Panc1 (cell line): ENCODE measurements around the gene PSG1.
"Not testable (repeated sequence)": the region's sequence is repeated elsewhere in the genome, so short reads cannot be mapped to it uniquely, and the experiment has no call there.

ENCODE experiments used
- SIN3A ChIP-seq: IDR thresholded peaks from 2 replicates; pipeline ENCODE4 v1.6.1; 2012; ENCODE audit warnings: low read depth, mild to moderate bottlenecking, low read length, moderate library complexity, borderline replicate concordance; ENCODE audit not compliant: insufficient read depth
- TCF7L2 ChIP-seq: IDR thresholded peaks from 2 replicates; pipeline ENCODE4 v1.6.1; 2011; ENCODE audit warnings: mild to moderate bottlenecking, low read depth, low read length, inconsistent platforms
- TF ChIP-seq, protein P1 (sequence below): fragments of 450-650 bp; IDR thresholded peaks from 2 replicates; pipeline ENCODE4 v1.5.1; 2017; ENCODE audit warnings: mild to moderate bottlenecking
- TF ChIP-seq, protein P2 (sequence below), 2 experiments: IDR thresholded peaks; 2 replicates each; pipeline ENCODE4 v1.6.1; 2011 to 2012; ENCODE audit warnings: low read depth in 2 of 2, control low read depth in 1 of 2, low read length in 1 of 2, mild to moderate bottlenecking in 1 of 2, moderate library complexity in 1 of 2; ENCODE audit not compliant: insufficient read depth in 1 of 2

- TF ChIP-seq, protein P1, sequence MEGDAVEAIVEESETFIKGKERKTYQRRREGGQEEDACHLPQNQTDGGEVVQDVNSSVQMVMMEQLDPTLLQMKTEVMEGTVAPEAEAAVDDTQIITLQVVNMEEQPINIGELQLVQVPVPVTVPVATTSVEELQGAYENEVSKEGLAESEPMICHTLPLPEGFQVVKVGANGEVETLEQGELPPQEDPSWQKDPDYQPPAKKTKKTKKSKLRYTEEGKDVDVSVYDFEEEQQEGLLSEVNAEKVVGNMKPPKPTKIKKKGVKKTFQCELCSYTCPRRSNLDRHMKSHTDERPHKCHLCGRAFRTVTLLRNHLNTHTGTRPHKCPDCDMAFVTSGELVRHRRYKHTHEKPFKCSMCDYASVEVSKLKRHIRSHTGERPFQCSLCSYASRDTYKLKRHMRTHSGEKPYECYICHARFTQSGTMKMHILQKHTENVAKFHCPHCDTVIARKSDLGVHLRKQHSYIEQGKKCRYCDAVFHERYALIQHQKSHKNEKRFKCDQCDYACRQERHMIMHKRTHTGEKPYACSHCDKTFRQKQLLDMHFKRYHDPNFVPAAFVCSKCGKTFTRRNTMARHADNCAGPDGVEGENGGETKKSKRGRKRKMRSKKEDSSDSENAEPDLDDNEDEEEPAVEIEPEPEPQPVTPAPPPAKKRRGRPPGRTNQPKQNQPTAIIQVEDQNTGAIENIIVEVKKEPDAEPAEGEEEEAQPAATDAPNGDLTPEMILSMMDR: not testable (repeated sequence)
- not testable (repeated sequence) for TF ChIP-seq TCF7L2, SIN3A
- TF ChIP-seq, protein P2, sequence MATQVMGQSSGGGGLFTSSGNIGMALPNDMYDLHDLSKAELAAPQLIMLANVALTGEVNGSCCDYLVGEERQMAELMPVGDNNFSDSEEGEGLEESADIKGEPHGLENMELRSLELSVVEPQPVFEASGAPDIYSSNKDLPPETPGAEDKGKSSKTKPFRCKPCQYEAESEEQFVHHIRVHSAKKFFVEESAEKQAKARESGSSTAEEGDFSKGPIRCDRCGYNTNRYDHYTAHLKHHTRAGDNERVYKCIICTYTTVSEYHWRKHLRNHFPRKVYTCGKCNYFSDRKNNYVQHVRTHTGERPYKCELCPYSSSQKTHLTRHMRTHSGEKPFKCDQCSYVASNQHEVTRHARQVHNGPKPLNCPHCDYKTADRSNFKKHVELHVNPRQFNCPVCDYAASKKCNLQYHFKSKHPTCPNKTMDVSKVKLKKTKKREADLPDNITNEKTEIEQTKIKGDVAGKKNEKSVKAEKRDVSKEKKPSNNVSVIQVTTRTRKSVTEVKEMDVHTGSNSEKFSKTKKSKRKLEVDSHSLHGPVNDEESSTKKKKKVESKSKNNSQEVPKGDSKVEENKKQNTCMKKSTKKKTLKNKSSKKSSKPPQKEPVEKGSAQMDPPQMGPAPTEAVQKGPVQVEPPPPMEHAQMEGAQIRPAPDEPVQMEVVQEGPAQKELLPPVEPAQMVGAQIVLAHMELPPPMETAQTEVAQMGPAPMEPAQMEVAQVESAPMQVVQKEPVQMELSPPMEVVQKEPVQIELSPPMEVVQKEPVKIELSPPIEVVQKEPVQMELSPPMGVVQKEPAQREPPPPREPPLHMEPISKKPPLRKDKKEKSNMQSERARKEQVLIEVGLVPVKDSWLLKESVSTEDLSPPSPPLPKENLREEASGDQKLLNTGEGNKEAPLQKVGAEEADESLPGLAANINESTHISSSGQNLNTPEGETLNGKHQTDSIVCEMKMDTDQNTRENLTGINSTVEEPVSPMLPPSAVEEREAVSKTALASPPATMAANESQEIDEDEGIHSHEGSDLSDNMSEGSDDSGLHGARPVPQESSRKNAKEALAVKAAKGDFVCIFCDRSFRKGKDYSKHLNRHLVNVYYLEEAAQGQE (IDR thresholded peaks at IDR 0.05; ENCODE audit: insufficient read depth in 1 of 2, low read depth in 2 of 2, low read length in 1 of 2): not testable (repeated sequence)
These were observed 21.0 kb upstream of the PSG1 start for GRCh38 chr19:42900561-42900960.
